GM13977 (cell line): ENCODE results near the gene ANKRD17.
A peak's percentile ranks its signal among the peaks of the same experiment; 100 is the strongest.

Experiments used
- DNase-seq: peaks from one replicate; pipeline ENCODE4 v3.0.0; 2012; ENCODE audit warnings: low spot score
- in situ Hi-C: fragments of 300-500 bp; cut with MboI; formaldehyde crosslinking; loops from one replicate; pipeline ENCODE4 v1.12.0; 2022; ENCODE audit warnings: low sequenced_read_pairs, low pct_unique_long_range_greater_than_20kb, mixed read lengths, inconsistent platforms; ENCODE audit not compliant: unreplicated experiment
- TF ChIP-seq, protein P1 (sequence below): IDR thresholded peaks from 2 replicates; pipeline ENCODE4 v1.5.1; 2012; ENCODE audit warnings: mild to moderate bottlenecking, control low read depth; ENCODE audit not compliant: insufficient read depth; ENCODE audit errors: extremely low read depth, missing control alignments

Gene ANKRD17

DNA sequence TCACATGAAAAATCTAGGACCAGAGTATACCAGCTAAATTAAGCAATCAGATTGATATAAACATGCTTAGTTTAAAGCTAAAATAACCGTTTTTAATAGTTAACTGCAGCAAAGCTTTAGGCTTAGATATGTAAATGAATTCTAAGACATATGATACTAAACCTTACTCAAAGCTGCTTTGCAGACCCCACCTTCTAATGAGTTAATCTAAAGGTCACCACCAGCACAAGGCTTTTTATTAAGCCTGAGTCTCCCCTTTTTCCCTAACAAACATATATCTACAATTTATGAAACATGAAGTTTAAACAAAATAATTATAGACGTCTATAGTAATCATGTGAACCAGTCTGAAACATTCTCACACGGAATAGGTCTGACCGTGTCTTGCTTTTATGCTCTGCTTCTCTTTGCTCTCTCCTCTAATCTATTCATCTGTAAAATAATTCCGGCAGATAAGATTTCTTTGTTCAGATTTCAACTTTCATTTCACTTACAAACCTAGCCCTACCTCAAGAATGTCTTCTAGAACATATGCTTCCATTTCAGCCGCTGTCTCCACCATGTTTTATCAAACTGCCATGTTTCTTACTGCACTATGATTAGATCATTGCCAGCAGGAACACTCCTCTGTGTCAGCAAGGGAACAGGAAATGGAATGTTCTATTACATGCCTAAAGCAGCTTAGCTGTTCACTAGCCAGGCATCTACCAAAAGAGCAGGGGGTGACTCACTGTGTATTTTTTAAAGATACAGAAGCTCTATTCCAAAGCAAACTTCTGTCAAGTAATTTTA is 35.9 kb downstream of the ANKRD17 start:
- peak; percentile 59 for DNase-seq
- in situ Hi-C loops: no loop called here
- TF ChIP-seq, protein P1, sequence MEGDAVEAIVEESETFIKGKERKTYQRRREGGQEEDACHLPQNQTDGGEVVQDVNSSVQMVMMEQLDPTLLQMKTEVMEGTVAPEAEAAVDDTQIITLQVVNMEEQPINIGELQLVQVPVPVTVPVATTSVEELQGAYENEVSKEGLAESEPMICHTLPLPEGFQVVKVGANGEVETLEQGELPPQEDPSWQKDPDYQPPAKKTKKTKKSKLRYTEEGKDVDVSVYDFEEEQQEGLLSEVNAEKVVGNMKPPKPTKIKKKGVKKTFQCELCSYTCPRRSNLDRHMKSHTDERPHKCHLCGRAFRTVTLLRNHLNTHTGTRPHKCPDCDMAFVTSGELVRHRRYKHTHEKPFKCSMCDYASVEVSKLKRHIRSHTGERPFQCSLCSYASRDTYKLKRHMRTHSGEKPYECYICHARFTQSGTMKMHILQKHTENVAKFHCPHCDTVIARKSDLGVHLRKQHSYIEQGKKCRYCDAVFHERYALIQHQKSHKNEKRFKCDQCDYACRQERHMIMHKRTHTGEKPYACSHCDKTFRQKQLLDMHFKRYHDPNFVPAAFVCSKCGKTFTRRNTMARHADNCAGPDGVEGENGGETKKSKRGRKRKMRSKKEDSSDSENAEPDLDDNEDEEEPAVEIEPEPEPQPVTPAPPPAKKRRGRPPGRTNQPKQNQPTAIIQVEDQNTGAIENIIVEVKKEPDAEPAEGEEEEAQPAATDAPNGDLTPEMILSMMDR: no peak

DNA sequence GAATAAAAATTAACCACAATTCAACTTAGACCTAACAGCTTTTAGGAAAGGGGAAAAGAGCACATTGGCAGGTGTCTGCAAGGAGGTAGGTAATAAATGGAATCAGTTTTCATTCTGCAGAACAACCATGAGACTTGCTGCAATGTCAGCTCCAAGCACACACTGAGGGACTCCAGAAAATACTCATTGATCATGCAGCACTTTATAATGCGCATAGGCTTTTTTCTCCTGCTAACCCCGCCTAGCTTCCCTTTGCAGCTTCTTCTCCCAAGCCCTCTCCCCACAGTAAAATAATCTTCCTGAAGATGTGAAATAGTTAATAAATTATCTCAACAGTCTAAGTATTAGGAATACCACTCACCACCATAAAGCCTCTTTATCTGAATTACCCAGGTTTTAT is 36.9 kb downstream of the ANKRD17 start:
- in situ Hi-C loops: no loop called here
- TF ChIP-seq, protein P1: no peak
- no peak for DNase-seq

DNA sequence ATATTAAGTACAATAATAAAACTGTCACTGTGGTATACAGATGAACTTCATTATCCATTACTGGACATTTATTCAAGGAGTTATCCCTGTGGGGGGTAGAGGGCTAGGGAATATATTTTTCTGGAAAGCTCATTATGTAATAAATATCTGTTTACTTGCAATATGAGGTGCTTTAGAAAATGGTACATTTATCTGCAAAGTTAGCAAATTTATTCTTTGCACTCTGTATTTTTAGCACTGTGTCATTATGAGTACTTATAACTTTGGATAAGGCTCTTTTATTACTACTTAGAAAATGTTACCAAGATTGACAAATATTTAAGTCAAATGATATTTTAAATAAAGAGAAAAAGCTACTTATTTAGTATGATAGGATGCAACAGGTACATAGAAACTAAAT is 37.8 kb downstream of the ANKRD17 start:
- TF ChIP-seq, protein P1: no peak
- DNase-seq: no peak
- in situ Hi-C loops: no loop called here

DNA sequence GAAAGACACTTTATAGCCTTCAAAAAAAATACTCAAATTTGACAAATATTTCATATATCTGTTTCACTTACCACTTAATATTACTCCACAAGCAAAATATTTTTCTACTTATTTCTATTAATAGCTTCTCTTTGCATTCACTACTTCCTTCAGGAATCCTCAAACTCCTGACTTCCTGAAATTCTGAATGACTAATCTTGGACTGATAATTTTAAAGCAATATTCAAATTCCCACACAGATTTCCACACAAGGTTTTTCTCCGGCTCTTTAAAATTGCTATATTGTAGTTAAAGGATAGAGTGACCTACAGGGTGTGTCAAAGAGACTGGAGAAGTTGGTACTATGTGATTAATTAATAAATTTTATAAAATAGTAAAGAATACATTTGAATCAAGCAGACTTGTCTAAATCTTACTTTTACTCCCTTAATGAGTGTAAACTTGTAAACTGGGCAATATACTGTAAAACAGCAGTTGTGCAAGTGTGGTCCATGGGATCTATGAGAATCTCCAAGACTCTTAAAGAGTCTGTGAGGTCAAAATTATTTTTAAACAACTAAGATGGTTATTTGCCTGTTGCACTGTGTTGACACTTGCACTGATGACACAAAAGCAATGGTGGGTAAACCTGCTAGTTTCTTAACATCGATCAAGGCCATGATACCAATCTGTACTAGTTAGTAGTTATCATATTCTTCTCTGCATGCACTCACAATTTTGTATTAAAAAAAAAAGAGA is 44.5 kb downstream of the ANKRD17 start:
- TF ChIP-seq, protein P1: no peak
- no peak for DNase-seq
- in situ Hi-C loops: no loop called here

DNA sequence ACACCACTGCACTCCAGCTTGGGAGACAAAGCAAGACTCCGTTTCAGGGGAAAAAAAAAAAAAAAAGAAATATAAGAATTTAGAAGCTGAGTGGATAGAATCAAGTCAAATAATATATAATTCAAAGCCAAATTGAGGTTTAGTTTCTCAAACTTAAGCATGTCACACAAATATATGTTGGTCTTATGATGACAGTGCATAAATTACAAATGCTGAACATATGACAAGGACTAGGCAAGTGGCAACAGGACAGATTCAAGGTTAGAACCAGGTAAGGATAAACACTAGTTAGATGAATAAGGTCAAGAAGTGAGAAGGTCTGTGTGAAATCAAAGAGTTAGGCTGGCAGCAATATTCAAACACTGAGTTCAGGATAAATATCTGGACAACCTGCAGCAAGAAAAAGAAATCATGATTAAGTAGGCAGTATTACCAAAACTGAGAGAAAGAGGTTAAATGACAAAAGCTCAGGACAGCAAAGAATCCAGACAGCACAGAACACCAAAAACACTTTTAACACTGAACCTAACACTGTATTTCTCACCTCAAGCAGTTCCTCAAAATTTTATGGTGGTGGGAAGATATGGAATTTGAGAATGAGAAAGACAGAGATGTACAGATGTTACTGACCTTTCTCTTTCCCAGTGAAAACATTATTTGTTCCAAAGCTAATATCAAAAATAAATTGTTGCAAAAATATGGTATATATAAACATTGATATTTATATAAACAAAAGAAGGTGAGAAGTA is 45.4 kb downstream of the ANKRD17 start:
- in situ Hi-C loops: no loop called here

DNA sequence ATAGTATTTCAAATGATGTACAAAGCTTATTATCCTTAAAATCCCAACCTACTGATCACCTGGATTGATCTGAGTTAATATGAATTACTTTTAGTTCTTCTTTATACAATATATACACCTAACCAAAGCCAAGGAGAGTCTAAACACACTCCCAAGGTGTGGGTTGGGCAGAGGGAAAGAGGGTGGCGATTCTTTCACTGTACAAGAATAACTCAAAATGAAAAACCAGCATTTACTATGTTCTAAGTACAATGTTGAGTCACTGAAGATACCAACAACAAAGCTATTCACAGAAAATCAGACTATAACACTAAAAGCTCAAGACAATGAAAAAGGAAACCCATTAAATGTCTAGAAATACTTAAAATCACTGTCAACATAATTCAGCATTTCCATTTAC is 46.6 kb downstream of the ANKRD17 start:
- no peak for DNase-seq
- TF ChIP-seq, protein P1: no peak
- in situ Hi-C loops: no loop called here

More for the DNA sequence above, 45.4 kb downstream of the ANKRD17 start:
- no peak for DNase-seq
- TF ChIP-seq, protein P1: no peak
